ENCODE data around the gene GPC5.
A peak's percentile ranks its signal among the peaks of the same experiment; 100 is the strongest.

Gene GPC5

DNA sequence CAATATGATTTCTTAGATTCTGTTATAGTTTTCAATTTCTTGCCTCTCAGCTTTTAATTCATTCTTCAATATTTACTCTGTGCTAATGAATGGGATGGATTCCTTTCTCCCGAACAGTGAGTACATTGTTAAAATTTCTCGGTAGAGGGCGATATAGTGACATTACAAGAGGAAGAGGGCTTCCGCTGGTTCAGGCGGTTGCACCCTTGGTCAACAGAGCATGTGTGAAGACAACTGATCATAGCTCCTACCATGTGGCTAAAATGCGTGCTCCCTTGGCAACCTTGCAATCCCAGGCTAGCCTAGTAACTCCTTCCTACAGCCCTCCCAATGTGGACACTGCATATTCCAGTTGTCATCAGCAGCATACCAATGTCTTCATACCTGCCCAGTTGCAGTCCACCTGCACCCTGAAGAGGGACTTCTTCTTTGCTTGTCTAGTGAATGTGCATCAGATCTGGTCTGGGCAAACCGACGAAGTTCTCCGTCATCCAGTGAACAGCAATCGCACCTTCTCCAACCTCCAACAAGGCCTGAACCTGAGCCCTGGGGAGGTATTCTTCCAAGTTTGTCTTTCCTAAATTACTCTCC is 1175.1 kb downstream of the GPC5 start:
- ChIA-PET CTCF (interaction anchor here (0.5 to 1.9 kb wide), 11 partner anchors 11 to 1792 kb away, joined by 3 to 8 read pairs (median 3); no protein-coding TSS in a partner anchor), POLR2A (no interaction called here)
- peak; percentile 79 for DNase-seq (ENCODE audit: extremely low spot score)
- TF ChIP-seq FOXA1 (IDR thresholded peaks at IDR 0.05) (no peak), L3MBTL2 (conservative IDR thresholded peaks at IDR 0.05) (peak; percentile 38; the same call in 1 of the 2 replicates)

DNA sequence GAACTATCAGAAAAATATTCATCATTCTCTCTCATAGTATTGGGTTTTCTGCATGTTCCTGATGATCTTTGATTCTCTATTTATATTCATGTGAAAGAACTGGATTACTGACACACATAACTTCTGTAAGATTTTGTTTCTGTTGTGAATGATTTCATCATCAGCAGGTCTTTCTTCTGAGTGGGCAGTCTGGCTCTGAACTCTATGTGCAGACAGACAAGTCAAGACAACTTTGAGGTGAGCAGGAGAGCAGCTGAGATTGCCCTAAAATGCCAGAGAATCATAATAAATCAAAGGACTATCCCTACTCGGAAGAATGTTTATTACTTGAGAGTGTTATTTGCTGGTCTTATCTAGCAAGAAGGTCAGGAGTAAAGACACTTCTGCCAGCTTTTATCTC is 1176.1 kb downstream of the GPC5 start:
- CTCF ChIA-PET: interaction anchor here (1.5 kb wide), 1 partner anchor 10 kb away, joined by 5 read pairs; no protein-coding TSS in a partner anchor
- TF ChIP-seq L3MBTL2 (conservative IDR thresholded peaks at IDR 0.05) (no peak), FOXM1 (IDR thresholded peaks at IDR 0.05; ENCODE audit: borderline replicate concordance) (no peak), SP1 (IDR thresholded peaks at IDR 0.05) (no peak), BHLHE40 (IDR thresholded peaks at IDR 0.05; ENCODE audit: borderline replicate concordance) (no peak), LEF1 (IDR thresholded peaks at IDR 0.05; ENCODE audit: borderline replicate concordance) (no peak), SUZ12 (IDR thresholded peaks at IDR 0.05) (no peak), ZNF384 (IDR thresholded peaks at IDR 0.05) (no peak), ELF4 (IDR thresholded peaks at IDR 0.05) (no peak), FOXA1 (IDR thresholded peaks at IDR 0.05) (no peak), FOXK2 (IDR thresholded peaks at IDR 0.05) (no peak), CTBP1 (IDR thresholded peaks at IDR 0.05; ENCODE audit: borderline replicate concordance) (no peak), ARNT (IDR thresholded peaks at IDR 0.05) (no peak), HDGF (IDR thresholded peaks at IDR 0.05; ENCODE audit: borderline replicate concordance) (no peak), NFRKB (IDR thresholded peaks at IDR 0.05) (no peak), TARDBP (IDR thresholded peaks at IDR 0.05) (no peak)
- TF ChIP-seq, protein P1, sequence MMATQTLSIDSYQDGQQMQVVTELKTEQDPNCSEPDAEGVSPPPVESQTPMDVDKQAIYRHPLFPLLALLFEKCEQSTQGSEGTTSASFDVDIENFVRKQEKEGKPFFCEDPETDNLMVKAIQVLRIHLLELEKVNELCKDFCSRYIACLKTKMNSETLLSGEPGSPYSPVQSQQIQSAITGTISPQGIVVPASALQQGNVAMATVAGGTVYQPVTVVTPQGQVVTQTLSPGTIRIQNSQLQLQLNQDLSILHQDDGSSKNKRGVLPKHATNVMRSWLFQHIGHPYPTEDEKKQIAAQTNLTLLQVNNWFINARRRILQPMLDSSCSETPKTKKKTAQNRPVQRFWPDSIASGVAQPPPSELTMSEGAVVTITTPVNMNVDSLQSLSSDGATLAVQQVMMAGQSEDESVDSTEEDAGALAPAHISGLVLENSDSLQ (IDR thresholded peaks at IDR 0.05): no peak
- POLR2A ChIA-PET: no interaction called here
- DNase-seq (ENCODE audit: extremely low spot score): no peak

DNA sequence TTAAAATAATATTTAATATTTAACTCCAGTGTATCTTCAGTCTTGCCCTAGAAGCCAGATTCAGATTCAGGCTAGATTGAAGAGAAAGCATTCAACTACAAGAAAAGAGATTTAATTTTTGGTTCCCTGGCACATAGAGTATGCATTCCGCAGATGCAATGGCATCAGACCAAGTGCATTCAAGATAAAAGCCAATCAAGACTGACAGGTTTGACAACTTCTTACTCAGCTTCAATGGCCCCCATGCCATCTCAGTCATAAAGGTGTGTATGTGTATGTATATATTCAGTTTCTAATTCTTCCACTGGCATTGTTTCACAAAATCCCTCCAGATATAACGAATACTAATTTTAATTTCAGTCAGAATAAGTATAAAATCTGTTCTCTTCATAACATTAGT is 1177.4 kb downstream of the GPC5 start:
- no peak for DNase-seq (ENCODE audit: extremely low spot score)
- no peak for TF ChIP-seq LEF1 (IDR thresholded peaks at IDR 0.05; ENCODE audit: borderline replicate concordance)
- TF ChIP-seq L3MBTL2 (conservative IDR thresholded peaks at IDR 0.05): no peak
- CTCF ChIA-PET: no interaction called here
- POLR2A ChIA-PET: no interaction called here

DNA sequence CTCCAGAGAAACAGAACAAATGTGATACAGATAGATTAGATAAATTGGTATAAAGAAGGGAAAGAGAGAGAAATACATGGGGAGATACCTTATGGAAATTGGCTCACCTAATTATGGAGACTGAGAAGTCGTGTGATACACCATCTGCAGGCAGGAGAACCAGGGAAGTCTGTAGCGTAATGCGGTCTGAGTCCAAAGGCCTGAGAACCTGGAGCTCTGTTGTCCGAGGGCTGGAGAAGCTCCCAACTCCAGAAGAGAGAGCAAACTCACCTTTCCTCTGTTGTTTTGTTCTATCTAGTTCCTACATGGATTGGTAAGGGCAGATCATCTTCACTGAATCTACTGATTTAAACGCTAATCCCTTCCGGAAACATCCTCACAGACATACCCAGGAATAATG is 1179.9 kb downstream of the GPC5 start:
- ChIA-PET POLR2A (no interaction called here), CTCF (no interaction called here)
- TF ChIP-seq SP1 (IDR thresholded peaks at IDR 0.05) (no peak), ARNT (IDR thresholded peaks at IDR 0.05) (no peak), CTBP1 (IDR thresholded peaks at IDR 0.05; ENCODE audit: borderline replicate concordance) (no peak), FOXM1 (IDR thresholded peaks at IDR 0.05; ENCODE audit: borderline replicate concordance) (no peak), LEF1 (IDR thresholded peaks at IDR 0.05; ENCODE audit: borderline replicate concordance) (no peak), SUZ12 (IDR thresholded peaks at IDR 0.05) (no peak), FOXK2 (IDR thresholded peaks at IDR 0.05) (no peak)
- no peak for DNase-seq (ENCODE audit: extremely low spot score)

DNA sequence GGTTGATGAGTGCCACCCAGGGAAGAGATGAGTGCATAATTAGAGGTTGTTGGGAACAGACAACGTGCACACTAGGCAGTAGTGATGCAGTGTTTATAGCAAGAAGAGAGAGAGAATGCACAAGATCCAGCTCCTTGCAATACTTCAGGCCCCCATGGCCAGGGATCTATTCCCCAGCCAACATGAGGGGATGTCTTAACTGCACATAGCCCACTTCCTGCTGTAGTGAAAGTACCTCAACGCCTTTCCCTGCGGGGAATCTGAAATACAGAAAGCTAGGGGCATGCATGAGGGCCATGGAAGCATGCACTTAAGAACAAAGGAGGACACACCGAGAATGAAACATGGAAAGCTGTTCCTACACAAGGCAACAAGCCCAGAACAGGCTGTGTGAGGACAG is 1191.5 kb downstream of the GPC5 start:
- POLR2A ChIA-PET: no interaction called here
- CTCF ChIA-PET: interaction anchor here (0.8 to 2.8 kb wide), 2 partner anchors 11 to 17 kb away, joined by 3 to 8 read pairs; no protein-coding TSS in a partner anchor
- no peak for DNase-seq (ENCODE audit: extremely low spot score)
- TF ChIP-seq L3MBTL2 (conservative IDR thresholded peaks at IDR 0.05) (no peak), ELF4 (IDR thresholded peaks at IDR 0.05) (no peak), SP1 (IDR thresholded peaks at IDR 0.05) (no peak), HDGF (IDR thresholded peaks at IDR 0.05; ENCODE audit: borderline replicate concordance) (no peak), ZNF384 (IDR thresholded peaks at IDR 0.05) (no peak), BHLHE40 (IDR thresholded peaks at IDR 0.05; ENCODE audit: borderline replicate concordance) (no peak), NFRKB (IDR thresholded peaks at IDR 0.05) (no peak), SUZ12 (IDR thresholded peaks at IDR 0.05) (no peak), ARNT (IDR thresholded peaks at IDR 0.05) (no peak), TARDBP (IDR thresholded peaks at IDR 0.05) (no peak), FOXM1 (IDR thresholded peaks at IDR 0.05; ENCODE audit: borderline replicate concordance) (no peak)

DNA sequence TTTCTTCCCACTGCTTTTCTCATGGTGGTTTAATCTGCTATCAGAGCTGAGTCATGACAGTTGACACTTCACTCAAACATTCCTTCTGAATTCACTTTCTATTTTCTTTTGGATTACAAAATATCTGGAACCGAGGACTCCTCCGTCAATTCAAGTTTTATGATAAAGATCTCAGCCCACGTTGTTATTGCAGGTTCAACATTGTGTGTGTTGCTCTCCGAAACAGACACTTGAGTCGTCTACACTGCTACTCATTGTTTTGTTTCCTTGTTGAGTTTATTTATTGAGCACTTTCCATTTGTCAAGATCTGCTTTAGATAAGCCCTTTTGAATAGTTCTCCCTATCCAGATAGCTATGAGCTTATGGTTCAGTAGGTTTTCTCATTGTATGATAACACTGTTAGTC is 1192.1 kb downstream of the GPC5 start:
- TF ChIP-seq NFRKB (IDR thresholded peaks at IDR 0.05) (no peak), BHLHE40 (IDR thresholded peaks at IDR 0.05; ENCODE audit: borderline replicate concordance) (no peak), CTBP1 (IDR thresholded peaks at IDR 0.05; ENCODE audit: borderline replicate concordance) (no peak), FOXA1 (IDR thresholded peaks at IDR 0.05) (no peak), HDGF (IDR thresholded peaks at IDR 0.05; ENCODE audit: borderline replicate concordance) (no peak), SUZ12 (IDR thresholded peaks at IDR 0.05) (no peak), ARNT (IDR thresholded peaks at IDR 0.05) (no peak), FOXK2 (IDR thresholded peaks at IDR 0.05) (no peak)
- ChIA-PET CTCF (interaction anchor here (0.8 to 2.8 kb wide), 2 partner anchors 10 to 17 kb away, joined by 3 to 8 read pairs; no protein-coding TSS in a partner anchor), POLR2A (no interaction called here)
- DNase-seq (ENCODE audit: extremely low spot score): no peak

DNA sequence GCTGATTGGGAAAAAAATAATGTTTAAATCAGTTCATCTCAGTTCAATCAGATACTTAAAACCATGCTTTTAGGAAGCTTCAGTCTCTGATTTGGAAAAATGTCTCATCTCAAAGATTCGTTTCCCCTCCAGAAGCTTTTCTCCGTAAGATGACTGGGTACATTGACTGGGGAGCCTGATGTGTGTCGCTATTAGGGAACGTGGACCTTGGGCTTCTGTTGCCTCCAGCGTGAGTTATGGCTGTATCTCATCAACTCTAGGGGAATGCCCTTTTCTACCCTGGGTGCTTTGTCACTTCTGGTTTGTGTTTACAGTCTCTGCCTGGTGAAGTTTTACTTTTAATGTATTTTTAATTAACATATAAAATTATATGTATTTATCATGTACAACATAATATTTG is 1192.7 kb downstream of the GPC5 start:
- TF ChIP-seq L3MBTL2 (conservative IDR thresholded peaks at IDR 0.05) (no peak), SUZ12 (IDR thresholded peaks at IDR 0.05) (no peak), HDGF (IDR thresholded peaks at IDR 0.05; ENCODE audit: borderline replicate concordance) (no peak), TARDBP (IDR thresholded peaks at IDR 0.05) (no peak), BHLHE40 (IDR thresholded peaks at IDR 0.05; ENCODE audit: borderline replicate concordance) (no peak), SP1 (IDR thresholded peaks at IDR 0.05) (no peak), FOXA1 (IDR thresholded peaks at IDR 0.05) (no peak), ELF4 (IDR thresholded peaks at IDR 0.05) (no peak), ZNF384 (IDR thresholded peaks at IDR 0.05) (no peak), CTBP1 (IDR thresholded peaks at IDR 0.05; ENCODE audit: borderline replicate concordance) (no peak), FOXK2 (IDR thresholded peaks at IDR 0.05) (no peak), NFRKB (IDR thresholded peaks at IDR 0.05) (no peak), FOXM1 (IDR thresholded peaks at IDR 0.05; ENCODE audit: borderline replicate concordance) (no peak), LEF1 (IDR thresholded peaks at IDR 0.05; ENCODE audit: borderline replicate concordance) (no peak), ARNT (IDR thresholded peaks at IDR 0.05) (no peak)
- TF ChIP-seq, protein P1 (IDR thresholded peaks at IDR 0.05): no peak
- ChIA-PET CTCF (interaction anchor here (2.8 kb wide), 1 partner anchor 18 kb away, joined by 8 read pairs; no protein-coding TSS in a partner anchor), POLR2A (no interaction called here)
- no peak for DNase-seq (ENCODE audit: extremely low spot score)

Measured in HEK293T (cell line).